ENCODE measurements around the gene GLG1.
"Not testable (repeated sequence)": the region's sequence is repeated elsewhere in the genome, so short reads cannot be mapped to it uniquely, and the experiment has no call there.

The GLG1 gene

GRCh38 chr16:74417897-74418296 lies 189.0 kb downstream of the GLG1 start:
- not testable (repeated sequence) for ATAC-seq

GRCh38 chr16:74413920-74414319 lies 193.0 kb downstream of the GLG1 start:
- not testable (repeated sequence) for ATAC-seq

GRCh38 chr16:74413485-74413884 lies 193.4 kb downstream of the GLG1 start:
- ATAC-seq = not testable (repeated sequence)

- not testable (repeated sequence) for ATAC-seq
Measured at GRCh38 chr16:74412775-74413390, 194.0 kb downstream of the GLG1 start.

GRCh38 chr16:74412138-74412774 lies 194.7 kb downstream of the GLG1 start:
- not testable (repeated sequence) for ATAC-seq

GRCh38 chr16:74410981-74411380 lies 195.9 kb downstream of the GLG1 start:
- ATAC-seq = not testable (repeated sequence)

- ATAC-seq = not testable (repeated sequence)
Measured at GRCh38 chr16:74410057-74410957, 196.6 kb downstream of the GLG1 start.

- ATAC-seq = not testable (repeated sequence)
Measured at GRCh38 chr16:74409185-74409981, 197.5 kb downstream of the GLG1 start.

- ATAC-seq = not testable (repeated sequence)
Measured at GRCh38 chr16:74407362-74407705, 199.6 kb downstream of the GLG1 start.

- ATAC-seq = peak; percentile 51; the same call in 2 of the 3 replicates
Measured at GRCh38 chr16:74406600-74407361, 200.1 kb downstream of the GLG1 start.

- not testable (repeated sequence) for ATAC-seq
Measured at GRCh38 chr16:74404148-74404933, 202.6 kb downstream of the GLG1 start.

- ATAC-seq = not testable (repeated sequence)
Measured at GRCh38 chr16:74400238-74400637, 206.7 kb downstream of the GLG1 start.

- ATAC-seq = peak; percentile 77
Measured at GRCh38 chr16:74398212-74398895, 208.6 kb downstream of the GLG1 start.

Data from SK-N-SH treated with all-trans-retinoic acid at 6 μM for 48 hours (cell line).